Activated CD8-positive, alpha-beta T cell treated with anti-CD3 and anti-CD28 coated beads for 36 hours (primary cell): ENCODE measurements around the gene JAGN1. TPM values are rescaled to one million over a fixed set of nuclear protein-coding genes. Genes with fewer than 3 reads are reported as not detected.
"Not testable (repeated sequence)": the region's sequence is repeated elsewhere in the genome, so short reads cannot be mapped to it uniquely, and the experiment has no call there.

Experiments used
- ATAC-seq: fragments of 200-7000 bp; cut with Tn5 transposase; one replicate; pipeline ENCODE4 v1.10.0; 2021; ENCODE audit warnings: mild to moderate bottlenecking, moderate library complexity
- CTCF ChIA-PET: fragments of 350-600 bp; sonication (Branson Sonifier 250); formaldehyde crosslinking; loops from one replicate; lab custom pipeline; 2021; ENCODE audit warnings: antibody characterized with exemption; lab: Charles Lee
- POLR2A ChIA-PET: fragments of 350-600 bp; sonication (Branson Sonifier 250); formaldehyde crosslinking; loops from one replicate; lab custom pipeline; 2021; ENCODE audit warnings: antibody characterized with exemption; lab: Charles Lee
- DNase-seq: peaks from one replicate; pipeline ENCODE4 v3.0.0-alpha.2; 2020
- H3K27ac Mint-ChIP-seq: one replicate; pipeline ENCODE4 v1.8.0; 2021; ENCODE audit warnings: mild to moderate bottlenecking, mixed read lengths
- H3K27me3 Mint-ChIP-seq: one replicate; pipeline ENCODE4 v1.8.0; 2021; ENCODE audit warnings: mixed read lengths
- H3K36me3 Mint-ChIP-seq: one replicate; pipeline ENCODE4 v1.8.0; 2021; ENCODE audit warnings: low read depth, mixed read lengths
- H3K4me1 Mint-ChIP-seq: one replicate; pipeline ENCODE4 v1.8.0; 2021; ENCODE audit warnings: low read depth, mixed read lengths
- H3K4me3 Mint-ChIP-seq: one replicate; pipeline ENCODE4 v1.8.0; 2021; ENCODE audit warnings: mild to moderate bottlenecking, moderate library complexity, mixed read lengths
- H3K9me3 Mint-ChIP-seq: one replicate; pipeline ENCODE4 v1.8.0; 2021; ENCODE audit warnings: mixed read lengths
- CTCF ChIP-seq: fragments of 200-600 bp; IDR thresholded peaks from one replicate; pipeline ENCODE4 v1.8.0; 2022; ENCODE audit warnings: antibody characterized with exemption, mild to moderate bottlenecking
- intact Hi-C: fragments of 100-400 bp; cut with micrococcal nuclease; formaldehyde crosslinking; loops from one replicate; pipeline ENCODE4 v1.10.0; 2022
- total RNA-seq, 2 experiments: library from RNA; stranded (reverse); gene quantifications; one replicate each; pipeline ENCODE4 v1.2.3, GENCODE V29; 2021

Gene JAGN1
- total RNA-seq, 2 experiments from 2014 or later = 29.7 to 30.3 TPM

GRCh38 chr3:9891072-9891622, 737 bp downstream of the JAGN1 start:
- TF ChIP-seq CTCF = no peak
- Mint-ChIP-seq H3K27me3 (no peaks in the 10 kb centered on the region), H3K4me3 (peak overlapping the region; percentile 99), H3K36me3 (peaks cover 42% of the 10 kb centered on the region), H3K27ac (peak overlapping the region; percentile 99), H3K4me1 (peaks cover 31% of the 10 kb centered on the region), H3K9me3 (peaks cover 5% of the 10 kb centered on the region)
- CTCF ChIA-PET = interaction anchor here (0.7 to 2.0 kb wide), 7 partner anchors 11 to 164 kb away, joined by 3 to 12 read pairs (median 3); partner anchors contain the start of genes CIDEC, CRELD1 and IL17RE
- intact Hi-C loops = no loop called here
- POLR2A ChIA-PET = interaction anchor here (0.8 to 7.7 kb wide), 13 partner anchors 11 to 62 kb away, joined by 3 to 57 read pairs (median 4); partner anchors contain the start of genes CIDEC, CRELD1 and IL17RE
- ATAC-seq (no peak), DNase-seq (no peak)

- Mint-ChIP-seq H3K4me1 (peaks cover 39% of the 10 kb centered on the region), H3K27me3 (no peaks in the 10 kb centered on the region), H3K36me3 (peaks cover 42% of the 10 kb centered on the region), H3K9me3 (peaks cover 5% of the 10 kb centered on the region), H3K27ac (peak overlapping the region; percentile 44), H3K4me3 (no peak overlapping the region)
- TF ChIP-seq CTCF = no peak
- DNase-seq (peak; percentile 0), ATAC-seq (no peak)
- CTCF ChIA-PET = interaction anchor here (0.7 to 4.3 kb wide), 4 partner anchors 9 to 67 kb away, joined by 4 to 25 read pairs (median 5); partner anchors contain the start of genes CRELD1 and IL17RE
- POLR2A ChIA-PET = interaction anchor here (0.7 to 7.7 kb wide), 6 partner anchors 9 to 111 kb away, joined by 3 to 57 read pairs (median 5); partner anchors contain the start of genes CRELD1 and IL17RE
- intact Hi-C loops = no loop called here
Measured at GRCh38 chr3:9893739-9894138, 3.3 kb downstream of the JAGN1 start.

- H3K9me3 Mint-ChIP-seq, intact Hi-C loops, H3K4me3 Mint-ChIP-seq, ATAC-seq, H3K27me3 Mint-ChIP-seq, DNase-seq: not testable (repeated sequence)
- H3K27ac Mint-ChIP-seq = peak overlapping the region; percentile 17
- peaks cover 38% of the 10 kb centered on the region for H3K36me3 Mint-ChIP-seq
- ChIA-PET CTCF (interaction anchor here (4.3 kb wide), 1 partner anchor 36 kb away, joined by 25 read pairs; the partner anchor contains the start of gene CRELD1), POLR2A (interaction anchor here (7.7 kb wide), 1 partner anchor 37 kb away, joined by 57 read pairs; the partner anchor contains the start of gene CRELD1)
- peaks cover 43% of the 10 kb centered on the region for H3K4me1 Mint-ChIP-seq
Measured at GRCh38 chr3:9895715-9896114, 5.3 kb downstream of the JAGN1 start.

GRCh38 chr3:9896755-9897407, 6.5 kb downstream of the JAGN1 start:
- ChIA-PET POLR2A (interaction anchor here (1.0 to 7.7 kb wide), 2 partner anchors 11 to 36 kb away, joined by 3 to 57 read pairs; partner anchors contain the start of gene CRELD1), CTCF (interaction anchor here (1.3 to 4.3 kb wide), 2 partner anchors 35 to 36 kb away, joined by 4 to 25 read pairs; partner anchors contain the start of gene CRELD1)
- H3K4me3 Mint-ChIP-seq, DNase-seq, ATAC-seq, intact Hi-C loops, H3K27me3 Mint-ChIP-seq, H3K9me3 Mint-ChIP-seq: not testable (repeated sequence)
- Mint-ChIP-seq H3K4me1 (peaks cover 49% of the 10 kb centered on the region), H3K36me3 (peaks cover 31% of the 10 kb centered on the region), H3K27ac (peak overlapping the region; percentile 11)

- ChIA-PET CTCF (interaction anchor here (0.9 to 1.3 kb wide), 2 partner anchors 16 to 35 kb away, joined by 3 to 4 read pairs; no protein-coding TSS in a partner anchor), POLR2A (interaction anchor here (0.8 to 7.7 kb wide), 4 partner anchors 10 to 35 kb away, joined by 3 to 57 read pairs (median 4); partner anchors contain the start of gene CRELD1)
- peaks cover 51% of the 10 kb centered on the region for H3K4me1 Mint-ChIP-seq
- peaks cover 25% of the 10 kb centered on the region for H3K36me3 Mint-ChIP-seq
- intact Hi-C loops = no loop called here
- H3K4me3 Mint-ChIP-seq = no peak overlapping the region
- peaks cover 5% of the 10 kb centered on the region for H3K9me3 Mint-ChIP-seq
- DNase-seq (no peak), ATAC-seq (no peak)
- TF ChIP-seq CTCF = no peak
- H3K27me3 Mint-ChIP-seq = no peaks in the 10 kb centered on the region
- H3K27ac Mint-ChIP-seq = peak overlapping the region; percentile 47
Measured at GRCh38 chr3:9897408-9898372, 7.3 kb downstream of the JAGN1 start.
